ENCODE data around the gene C2orf15. TPM values are rescaled to one million over a fixed set of nuclear protein-coding genes. Genes with fewer than 3 reads are reported as not detected.

Gene C2orf15
- total and polyA plus RNA-seq, 9 of the 15 experiments (the other 6 are each of a cell fraction or from before 2014, with no cell fraction given) = 0.04 to 0.27 (median 0.15) TPM; not detected in 1

- Histone ChIP-seq H3K4me3 (peak within 1 kb of the TSS; percentile 72), H3K9me3 (replicated peaks; ENCODE audit: control insufficient read depth, insufficient read depth, low read depth, low read length) (no peaks in the 10 kb centered on the region), H3K27ac (ENCODE audit: extremely low read depth, low read depth, low read length) (peak within 1 kb of the TSS; percentile 88), H3K36me3 (ENCODE audit: control insufficient read depth, insufficient read depth, low read length) (peaks cover 24% of the 10 kb centered on the region), H3K9me1 (ENCODE audit: control insufficient read depth, insufficient read depth, low read length) (no peaks in the 10 kb centered on the region), H3K4me2 (ENCODE audit: insufficient read depth, low read length) (peak within 1 kb of the TSS; percentile 89), H4K20me1 (replicated peaks; ENCODE audit: control insufficient read depth, insufficient read depth, low read length) (no peaks in the 10 kb centered on the region), H3K9ac (ENCODE audit: insufficient read depth in 1 of 2, low read depth in 2 of 2, low read length in 2 of 2) (peak within 1 kb of the TSS; percentile 87 to 94), H3K27me3 (ENCODE audit: control insufficient read depth in 2 of 2, insufficient read depth in 2 of 2, low read length in 2 of 2) (no peaks in the 10 kb centered on the region), H2AFZ (ENCODE audit: low read depth, low read length) (peak within 1 kb of the TSS; percentile 95), H3K79me2 (ENCODE audit: control insufficient read depth, insufficient read depth, low read length) (peaks cover 71% of the 10 kb centered on the region), H3K4me1 (replicated peaks in 1 of 2; ENCODE audit: control insufficient read depth in 2 of 2, insufficient read depth in 2 of 2, low read length in 2 of 2) (peaks cover 0 to 14% of the 10 kb centered on the region in 2 experiments)
- WGBS (ENCODE audit: insufficient coverage, low coverage, missing lambda C conversion rate) = 1% methylated on average over 39 of the region's 39 CpGs
- CTCF ChIA-PET (ENCODE audit: low intra/inter-chr PET ratio) = interaction anchor here (0.6 kb wide), 1 partner anchor 299 kb away, joined by 3 read pairs; no protein-coding TSS in a partner anchor
- ATAC-seq (peak; percentile 92), DNase-seq (ENCODE audit: extremely low read depth in 1 of 4, low spot score in 3 of 4) (peak; percentile 82 to 97 (median 86)), FAIRE-seq (peak; percentile 91)
- in situ Hi-C loops (cut with MboI) (no loop called here), intact Hi-C loops (cut with micrococcal nuclease) (loop anchor here (1.0 to 2.0 kb wide), 3 partner anchors 26 to 310 kb away; partner anchors contain the start of genes REV1 and TXNDC9)
- BruUV-seq (replicated peaks) = TSS peak; percentile 77
- POLR2A ChIA-PET = interaction anchor here (0.6 to 1.3 kb wide), 6 partner anchors 13 to 1216 kb away, joined by 3 to 6 read pairs (median 3); partner anchors contain the start of genes LIPT1 and TSGA10
- TF ChIP-seq ARID3B (CRISPR knock-in tag; IDR thresholded peaks at IDR 0.05; ENCODE audit: borderline replicate concordance) (no peak), ZNF133 (CRISPR knock-in tag; IDR thresholded peaks at IDR 0.05) (no peak), GTF2A2 (tag; IDR thresholded peaks at IDR 0.05) (peak; percentile 82), GMEB1 (CRISPR knock-in tag; IDR thresholded peaks at IDR 0.05) (peak; percentile 71), ZNF324 (CRISPR knock-in tag; IDR thresholded peaks at IDR 0.05) (peak; percentile 41; the same call in 1 of the 2 replicates), FOXM1 (IDR thresholded peaks at IDR 0.05; ENCODE audit: low read depth) (peak; percentile 30; the same call in 1 of the 2 replicates), FOXM1 (CRISPR knock-in tag; IDR thresholded peaks at IDR 0.05; ENCODE audit: low read depth) (no peak), SMARCC2 (IDR thresholded peaks at IDR 0.05; ENCODE audit: low read depth) (no peak), ZNF445 (CRISPR knock-in tag; IDR thresholded peaks at IDR 0.05; ENCODE audit: low read depth) (no peak), NBN (IDR thresholded peaks at IDR 0.05; ENCODE audit: low read depth) (peak; percentile 61), NUFIP1 (IDR thresholded peaks at IDR 0.05; ENCODE audit: partially characterized antibody) (no peak), THRB (CRISPR knock-in tag; conservative IDR thresholded peaks at IDR 0.05) (no peak), ZNF184 (CRISPR knock-in tag; IDR thresholded peaks at IDR 0.05) (no peak), CLOCK (CRISPR knock-in tag; IDR thresholded peaks at IDR 0.05; ENCODE audit: borderline replicate concordance) (no peak)
These were observed 39.5 kb downstream of the C2orf15 start, which contains the start of the genes MITD1 and MRPL30 for GRCh38 chr2:99180755-99181623. Gene MITD1, minus strand, starts transcription at chr2:99181058. Its CDS starts 77 bp downstream, at chr2:99180981. Gene MRPL30, plus strand, starts transcription at chr2:99181184. Its CDS starts 5,020 bp downstream, at chr2:99186204.
